DND-41 (cell line): Measurements from ENCODE around the gene HVCN1.

ENCODE experiments used
- ATAC-seq: fragments of 200-7000 bp; cut with Tn5 transposase; 3 replicates; pipeline ENCODE4 v1.9.1; 2021; ENCODE audit warnings: low read depth; ENCODE audit not compliant: insufficient read depth
- DNase-seq: peaks from one replicate; pipeline ENCODE4 v3.0.0-alpha.2; 2020
- H2AFZ ChIP-seq: 2 replicates; pipeline ENCODE4 v1.6.0; 2012; ENCODE audit warnings: low read depth, low read length
- H3K27ac ChIP-seq: 2 replicates; pipeline ENCODE4 v1.5.1; 2012; ENCODE audit warnings: low read length, inconsistent platforms
- H3K27me3 ChIP-seq: fragments of 200-600 bp; sonication (generic); 2 replicates; pipeline ENCODE4 v1.6.0; 2012; ENCODE audit warnings: low read length, mild to moderate bottlenecking, inconsistent platforms; ENCODE audit not compliant: insufficient read depth, poor library complexity
- H3K36me3 ChIP-seq: 2 replicates; pipeline ENCODE4 v1.5.1; 2012; ENCODE audit warnings: low read length, inconsistent platforms; ENCODE audit not compliant: insufficient read depth
- H3K4me1 ChIP-seq: 2 replicates; pipeline ENCODE4 v1.5.1; 2012; ENCODE audit warnings: mild to moderate bottlenecking, low read length; ENCODE audit not compliant: insufficient read depth
- H3K4me2 ChIP-seq: 2 replicates; pipeline ENCODE4 v1.6.0; 2012; ENCODE audit warnings: mild to moderate bottlenecking, moderate library complexity, low read length, inconsistent platforms; ENCODE audit not compliant: insufficient read depth
- H3K4me3 ChIP-seq, 2 experiments: fragments of 200-600 bp in 1 of 2; shearing (Covaris generic) in 1 of 2; 2 replicates each; pipeline ENCODE4 v1.5.1; 2012 to 2016; ENCODE audit warnings: inconsistent platforms in 2 of 2, low read length in 2 of 2, mild to moderate bottlenecking in 2 of 2, low read depth in 1 of 2, moderate library complexity in 1 of 2
- H3K79me2 ChIP-seq: 2 replicates; pipeline ENCODE4 v1.6.0; 2012; ENCODE audit warnings: low read length, inconsistent platforms; ENCODE audit not compliant: insufficient read depth
- H3K9ac ChIP-seq: 2 replicates; pipeline ENCODE4 v1.6.0; 2012; ENCODE audit warnings: low read depth, mild to moderate bottlenecking, inconsistent platforms, low read length, moderate library complexity
- H3K9me3 ChIP-seq: 2 replicates; pipeline ENCODE4 v1.5.1; 2012; ENCODE audit warnings: low read length, moderate library complexity, mild to moderate bottlenecking, inconsistent platforms; ENCODE audit not compliant: insufficient read depth, severe bottlenecking
- H4K20me1 ChIP-seq: 2 replicates; pipeline ENCODE4 v1.6.0; 2012; ENCODE audit warnings: low read length; ENCODE audit not compliant: insufficient read depth
- EZH2 ChIP-seq: IDR thresholded peaks from 3 replicates; pipeline ENCODE4 v1.6.1; 2012; ENCODE audit warnings: borderline replicate concordance, low read depth, mild to moderate bottlenecking, moderate library complexity, low read length, inconsistent platforms; ENCODE audit not compliant: severe bottlenecking
- TF ChIP-seq, protein P1 (sequence below): IDR thresholded peaks from 2 replicates; pipeline ENCODE4 v1.5.1; 2012; ENCODE audit warnings: borderline replicate concordance, low read length, moderate library complexity, mild to moderate bottlenecking; ENCODE audit not compliant: poor library complexity, severe bottlenecking; ENCODE audit errors: extremely low read depth

Gene HVCN1

GRCh38 chr12:110721570-110721969 lies 32.7 kb upstream of the HVCN1 start:
- H3K4me2 ChIP-seq, result no peak overlapping the region

GRCh38 chr12:110720516-110720915 lies 31.6 kb upstream of the HVCN1 start:
- ATAC-seq (no peak), DNase-seq (no peak)
- TF ChIP-seq EZH2, result no peak
- TF ChIP-seq, protein P1, sequence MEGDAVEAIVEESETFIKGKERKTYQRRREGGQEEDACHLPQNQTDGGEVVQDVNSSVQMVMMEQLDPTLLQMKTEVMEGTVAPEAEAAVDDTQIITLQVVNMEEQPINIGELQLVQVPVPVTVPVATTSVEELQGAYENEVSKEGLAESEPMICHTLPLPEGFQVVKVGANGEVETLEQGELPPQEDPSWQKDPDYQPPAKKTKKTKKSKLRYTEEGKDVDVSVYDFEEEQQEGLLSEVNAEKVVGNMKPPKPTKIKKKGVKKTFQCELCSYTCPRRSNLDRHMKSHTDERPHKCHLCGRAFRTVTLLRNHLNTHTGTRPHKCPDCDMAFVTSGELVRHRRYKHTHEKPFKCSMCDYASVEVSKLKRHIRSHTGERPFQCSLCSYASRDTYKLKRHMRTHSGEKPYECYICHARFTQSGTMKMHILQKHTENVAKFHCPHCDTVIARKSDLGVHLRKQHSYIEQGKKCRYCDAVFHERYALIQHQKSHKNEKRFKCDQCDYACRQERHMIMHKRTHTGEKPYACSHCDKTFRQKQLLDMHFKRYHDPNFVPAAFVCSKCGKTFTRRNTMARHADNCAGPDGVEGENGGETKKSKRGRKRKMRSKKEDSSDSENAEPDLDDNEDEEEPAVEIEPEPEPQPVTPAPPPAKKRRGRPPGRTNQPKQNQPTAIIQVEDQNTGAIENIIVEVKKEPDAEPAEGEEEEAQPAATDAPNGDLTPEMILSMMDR, result no peak
- Histone ChIP-seq H2AFZ (no peak overlapping the region), H3K4me1 (no peaks in the 10 kb centered on the region), H3K4me2 (no peak overlapping the region), H3K9ac (no peak overlapping the region), H3K79me2 (peaks cover 11% of the 10 kb centered on the region), H3K27ac (no peak overlapping the region), H4K20me1 (peaks cover 38% of the 10 kb centered on the region), H3K9me3 (no peaks in the 10 kb centered on the region), H3K4me3 (no peak overlapping the region), H3K27me3 (no peaks in the 10 kb centered on the region), H3K36me3 (peaks cover 85% of the 10 kb centered on the region)

More at GRCh38 chr12:110721570-110721969, 32.7 kb upstream of the HVCN1 start:
- no peak overlapping the region for H3K27ac ChIP-seq
- no peak overlapping the region for H2AFZ ChIP-seq
- H3K9ac ChIP-seq, result no peak overlapping the region
- no peak for ATAC-seq
- no peak overlapping the region for H3K4me3 ChIP-seq
- peaks cover 95% of the 10 kb centered on the region for H3K36me3 ChIP-seq
- H3K27me3 ChIP-seq, result no peaks in the 10 kb centered on the region
- DNase-seq, result no peak
- peaks cover 19% of the 10 kb centered on the region for H3K79me2 ChIP-seq
- no peaks in the 10 kb centered on the region for H3K4me1 ChIP-seq
- no peaks in the 10 kb centered on the region for H3K9me3 ChIP-seq
- TF ChIP-seq, protein P1, result no peak
- TF ChIP-seq EZH2, result no peak
- H4K20me1 ChIP-seq, result peaks cover 46% of the 10 kb centered on the region

DNA sequence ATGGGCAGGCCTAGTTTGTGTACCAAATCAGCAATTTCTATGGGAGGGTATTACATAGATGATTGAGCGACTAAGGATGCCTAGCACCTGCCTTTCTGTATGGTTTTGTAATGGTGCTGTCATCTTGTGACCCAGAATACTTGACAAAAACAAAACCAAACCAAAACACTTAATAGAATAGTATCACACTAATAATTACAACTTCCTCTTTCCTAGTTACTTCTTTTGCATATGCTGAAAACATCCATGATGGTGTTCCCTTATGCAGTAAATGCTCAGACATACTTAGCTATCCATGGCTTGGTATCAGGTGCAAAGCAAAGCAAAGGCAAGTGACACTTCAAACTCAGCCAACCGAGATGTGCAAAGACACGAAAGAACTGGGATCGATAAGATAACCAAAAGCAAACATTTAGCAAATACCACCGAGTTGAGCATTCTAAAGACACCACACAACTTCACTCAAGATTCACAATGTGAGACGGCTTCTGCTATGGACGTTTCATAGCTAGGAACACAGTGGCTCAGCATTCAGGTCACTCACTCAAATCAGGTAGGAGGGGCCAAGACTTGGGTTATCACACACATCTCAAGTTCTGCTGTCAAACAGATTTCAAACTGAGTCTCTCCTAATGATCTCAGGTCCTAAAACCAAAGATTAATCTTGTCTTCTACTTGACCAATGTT lies 29.4 kb upstream of the HVCN1 start:
- Histone ChIP-seq H3K36me3 (peaks cover 64% of the 10 kb centered on the region), H3K4me1 (no peaks in the 10 kb centered on the region), H3K27ac (no peak overlapping the region), H2AFZ (no peak overlapping the region), H3K9me3 (no peaks in the 10 kb centered on the region), H3K79me2 (0 out of 2 replicates have a peak, but pooled peaks cover 3% of the 10 kb centered on the region), H3K4me2 (no peak overlapping the region), H3K4me3 (no peak overlapping the region), H4K20me1 (peaks cover 26% of the 10 kb centered on the region; the same call in 1 of the 2 replicates), H3K27me3 (no peaks in the 10 kb centered on the region), H3K9ac (no peak overlapping the region)
- TF ChIP-seq, protein P1, result no peak
- TF ChIP-seq EZH2, result no peak
- DNase-seq (no peak), ATAC-seq (no peak)
